ENCODE results near the gene HHIPL1. TPM values are rescaled to one million over a fixed set of nuclear protein-coding genes. Genes with fewer than 3 reads are reported as not detected.

Gene HHIPL1
- total RNA-seq, 2 experiments from 2014 or later, result 0.05 TPM; not detected in 1

DNA sequence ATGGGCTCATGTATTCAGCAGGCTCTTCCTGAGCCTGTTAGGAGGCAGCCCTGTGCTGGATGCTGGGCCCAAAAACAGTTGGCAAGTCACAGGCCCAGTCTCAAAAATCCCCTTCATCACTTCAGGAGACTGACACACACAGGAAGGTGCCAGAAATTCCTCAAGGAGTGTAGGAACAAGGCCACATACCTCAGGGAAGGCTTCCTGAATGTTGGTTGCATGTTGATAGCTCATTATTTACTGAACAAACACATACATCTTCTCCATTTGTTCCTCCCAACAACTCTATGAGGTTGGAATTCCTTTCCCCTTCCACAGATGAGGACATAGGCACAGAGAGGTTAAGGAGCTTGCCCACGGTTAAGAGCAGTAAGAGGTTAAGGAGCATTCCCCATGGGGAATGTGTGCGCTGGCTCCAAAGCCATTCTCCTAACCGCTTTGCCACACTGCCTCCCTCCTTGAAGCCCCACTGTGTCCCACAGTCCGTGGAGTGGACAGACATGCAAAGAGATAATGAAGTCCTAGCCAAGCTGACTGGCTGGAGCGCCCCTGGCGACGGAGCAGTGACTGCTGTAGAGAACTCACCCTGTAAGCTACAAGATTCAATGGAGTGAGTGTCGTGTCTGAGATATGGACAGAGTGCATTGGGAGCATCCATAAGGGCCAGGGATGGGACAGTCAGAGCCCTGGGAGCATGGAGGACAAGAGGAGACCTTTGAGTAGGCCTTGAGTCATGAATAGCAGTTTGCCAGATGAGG lies 3.3 kb downstream of the HHIPL1 start:
- H3K27ac Mint-ChIP-seq, result no peak overlapping the region
- H3K4me3 Mint-ChIP-seq, result no peak overlapping the region
- H3K27me3 Mint-ChIP-seq, result peaks cover 22% of the 10 kb centered on the region
- DNase-seq, result no peak
- CTCF ChIA-PET, result no interaction called here
- no peaks in the 10 kb centered on the region for H3K36me3 Mint-ChIP-seq (ENCODE audit: low read depth)
- H3K4me1 Mint-ChIP-seq, result no peaks in the 10 kb centered on the region
- no peaks in the 10 kb centered on the region for H3K9me3 Mint-ChIP-seq
- POLR2A ChIA-PET, result no interaction called here

DNA sequence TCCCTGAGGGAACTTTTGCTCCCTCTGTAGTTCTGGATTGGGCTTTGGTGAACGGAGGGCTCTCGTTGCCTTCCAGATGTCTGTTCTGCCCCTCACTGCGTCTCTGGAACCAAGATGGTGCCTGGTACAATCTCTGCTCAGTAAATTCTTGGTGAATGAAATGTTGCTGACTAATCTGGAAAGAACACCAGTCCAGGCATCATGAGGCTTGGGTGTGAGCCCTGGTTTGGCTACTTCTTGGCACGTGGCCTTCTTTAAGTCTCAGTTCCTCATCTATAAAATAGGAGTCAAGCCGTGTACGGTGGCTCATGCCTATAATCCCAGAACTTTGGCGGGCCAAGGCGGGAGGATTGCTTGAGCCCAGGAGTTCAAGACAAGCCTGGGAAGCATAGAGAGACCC lies 4.3 kb downstream of the HHIPL1 start:
- H3K36me3 Mint-ChIP-seq (ENCODE audit: low read depth), result no peaks in the 10 kb centered on the region
- DNase-seq, result no peak
- no peaks in the 10 kb centered on the region for H3K4me1 Mint-ChIP-seq
- H3K9me3 Mint-ChIP-seq, result no peaks in the 10 kb centered on the region
- H3K27me3 Mint-ChIP-seq, result peaks cover 11% of the 10 kb centered on the region
- H3K27ac Mint-ChIP-seq, result no peak overlapping the region
- no peak overlapping the region for H3K4me3 Mint-ChIP-seq
- CTCF ChIA-PET, result no interaction called here
- POLR2A ChIA-PET, result no interaction called here

GRCh38 chr14:99649643-99650042 lies 4.7 kb downstream of the HHIPL1 start:
- Mint-ChIP-seq H3K4me3 (no peak overlapping the region), H3K27ac (no peak overlapping the region), H3K27me3 (peaks cover 14% of the 10 kb centered on the region), H3K4me1 (no peaks in the 10 kb centered on the region), H3K9me3 (no peaks in the 10 kb centered on the region), H3K36me3 (ENCODE audit: low read depth) (no peaks in the 10 kb centered on the region)
- POLR2A ChIA-PET, result no interaction called here
- DNase-seq, result no peak
- CTCF ChIA-PET, result no interaction called here

DNA sequence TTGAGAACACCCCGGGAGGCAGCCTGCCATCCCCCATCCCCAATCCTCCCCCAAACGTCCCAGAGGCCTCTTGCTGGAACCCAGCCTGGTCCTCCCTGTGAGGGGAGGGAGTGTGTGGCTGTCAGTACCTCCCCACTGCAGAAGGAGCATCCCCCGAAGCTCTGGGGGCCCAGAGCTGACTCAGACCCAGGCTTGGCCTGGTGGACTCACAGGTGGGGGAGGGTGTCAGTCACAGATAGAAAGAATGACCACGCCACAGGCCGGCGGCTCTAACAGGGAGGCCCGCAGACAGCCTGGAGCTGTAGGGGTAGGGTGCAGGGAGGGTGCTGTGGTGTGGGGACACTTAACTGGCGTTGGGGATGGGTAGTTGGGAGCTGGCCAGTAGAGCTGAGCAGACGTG lies 5.3 kb downstream of the HHIPL1 start:
- ChIA-PET CTCF (interaction anchor here (0.6 to 1.1 kb wide), 2 partner anchors 18 to 76 kb away, joined by 3 read pairs; no protein-coding TSS in a partner anchor), POLR2A (no interaction called here)
- H3K36me3 Mint-ChIP-seq (ENCODE audit: low read depth), result no peaks in the 10 kb centered on the region
- H3K27ac Mint-ChIP-seq, result no peak overlapping the region
- no peaks in the 10 kb centered on the region for H3K4me1 Mint-ChIP-seq
- no peak for DNase-seq
- no peak overlapping the region for H3K4me3 Mint-ChIP-seq
- H3K27me3 Mint-ChIP-seq, result peaks cover 15% of the 10 kb centered on the region
- no peaks in the 10 kb centered on the region for H3K9me3 Mint-ChIP-seq

DNA sequence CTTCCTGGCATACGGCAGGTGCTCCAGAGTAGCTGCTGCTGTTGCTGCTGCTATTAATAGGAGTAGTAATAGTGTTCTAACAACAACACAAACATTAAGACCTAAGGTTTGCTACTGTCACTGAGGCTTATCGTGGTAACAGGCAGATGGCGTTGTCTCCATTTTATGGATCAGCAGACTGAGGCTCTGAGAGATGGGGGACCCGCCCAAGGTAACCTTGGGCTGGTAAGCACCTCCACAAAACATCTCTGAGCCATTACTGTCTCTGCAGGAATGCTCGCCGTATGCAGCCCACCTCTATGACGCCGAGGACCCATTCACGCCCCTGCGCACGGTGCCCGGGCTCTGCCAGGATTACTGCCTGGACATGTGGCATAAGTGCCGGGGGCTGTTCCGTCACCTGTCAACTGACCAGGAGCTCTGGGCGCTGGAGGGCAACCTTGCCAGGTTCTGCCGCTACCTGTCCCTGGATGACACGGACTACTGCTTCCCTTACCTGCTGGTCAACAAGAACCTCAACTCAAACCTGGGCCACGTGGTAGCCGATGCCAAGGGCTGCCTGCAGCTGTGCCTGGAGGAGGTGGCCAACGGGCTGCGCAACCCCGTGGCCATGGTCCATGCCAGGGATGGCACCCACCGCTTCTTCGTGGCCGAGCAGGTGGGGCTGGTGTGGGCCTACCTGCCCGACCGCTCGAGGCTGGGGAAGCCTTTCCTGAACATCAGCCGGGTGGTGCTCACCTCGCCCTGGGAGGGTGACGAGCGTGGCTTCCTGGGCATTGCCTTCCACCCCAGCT lies 7.2 kb downstream of the HHIPL1 start:
- POLR2A ChIA-PET, result no interaction called here
- H3K36me3 Mint-ChIP-seq (ENCODE audit: low read depth), result no peaks in the 10 kb centered on the region
- H3K4me3 Mint-ChIP-seq, result no peak overlapping the region
- no peaks in the 10 kb centered on the region for H3K4me1 Mint-ChIP-seq
- no peak overlapping the region for H3K27ac Mint-ChIP-seq
- no peaks in the 10 kb centered on the region for H3K9me3 Mint-ChIP-seq
- H3K27me3 Mint-ChIP-seq, result peaks cover 9% of the 10 kb centered on the region
- CTCF ChIA-PET, result no interaction called here
- DNase-seq, result no peak

- POLR2A ChIA-PET, result no interaction called here
- no peak overlapping the region for H3K27ac Mint-ChIP-seq
- no peaks in the 10 kb centered on the region for H3K36me3 Mint-ChIP-seq (ENCODE audit: low read depth)
- CTCF ChIA-PET, result interaction anchor here (1.1 to 1.3 kb wide), 2 partner anchors 14 to 18 kb away, joined by 3 to 4 read pairs; no protein-coding TSS in a partner anchor
- peaks cover 26% of the 10 kb centered on the region for H3K27me3 Mint-ChIP-seq
- no peak for DNase-seq
- H3K9me3 Mint-ChIP-seq, result no peaks in the 10 kb centered on the region
- no peaks in the 10 kb centered on the region for H3K4me1 Mint-ChIP-seq
- H3K4me3 Mint-ChIP-seq, result no peak overlapping the region
These were observed 9.5 kb downstream of the HHIPL1 start for GRCh38 chr14:99654235-99654985.

DNA sequence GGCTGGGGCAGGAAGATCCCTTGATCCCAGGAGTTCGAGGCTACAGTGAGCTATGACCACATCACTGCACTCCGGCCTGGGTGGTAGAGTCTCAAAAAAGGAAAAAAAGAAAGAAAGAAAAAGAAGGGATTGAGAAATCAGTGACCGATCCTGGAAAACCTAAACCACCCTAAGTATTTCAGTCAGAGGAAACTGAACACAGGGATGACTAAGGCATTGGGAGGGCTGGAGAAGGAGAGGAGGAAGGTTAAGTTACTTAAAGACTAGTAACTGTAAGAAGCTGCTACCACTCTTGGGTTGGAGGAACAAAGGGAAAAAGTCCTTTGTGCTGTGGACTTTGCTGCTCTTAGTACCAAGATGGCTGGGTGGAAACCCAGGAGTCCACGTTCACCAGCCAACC lies 10.6 kb downstream of the HHIPL1 start:
- CTCF ChIA-PET, result interaction anchor here (1.8 to 2.0 kb wide), 2 partner anchors 13 to 32 kb away, joined by 5 to 6 read pairs; no protein-coding TSS in a partner anchor
- POLR2A ChIA-PET, result interaction anchor here (0.6 kb wide), 1 partner anchor 141 kb away, joined by 4 read pairs; no protein-coding TSS in a partner anchor
- no peak overlapping the region for H3K4me3 Mint-ChIP-seq

DNA sequence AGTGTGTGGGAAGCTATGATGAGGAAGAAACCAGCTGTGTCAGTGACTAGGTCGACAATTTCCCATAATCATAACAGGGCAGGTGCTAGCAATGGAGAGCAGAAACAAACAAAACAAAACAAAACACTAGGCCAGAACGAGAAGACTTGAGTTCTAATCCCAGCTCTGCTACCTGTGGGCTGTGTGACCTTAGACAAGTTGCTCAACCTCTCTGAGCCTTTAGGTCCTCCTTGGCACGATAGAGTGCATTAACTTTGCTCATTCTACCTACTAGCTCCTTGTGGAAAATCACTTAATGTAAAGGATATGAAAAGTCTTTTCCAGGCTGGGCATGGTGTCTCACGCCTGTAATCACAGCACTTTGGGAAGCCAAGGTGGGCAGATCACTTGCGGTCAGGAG lies 11.2 kb downstream of the HHIPL1 start:
- no peaks in the 10 kb centered on the region for H3K4me1 Mint-ChIP-seq
- POLR2A ChIA-PET, result no interaction called here
- peaks cover 39% of the 10 kb centered on the region for H3K27me3 Mint-ChIP-seq
- H3K27ac Mint-ChIP-seq, result no peak overlapping the region
- H3K9me3 Mint-ChIP-seq, result no peaks in the 10 kb centered on the region
- H3K4me3 Mint-ChIP-seq, result no peak overlapping the region
- no peaks in the 10 kb centered on the region for H3K36me3 Mint-ChIP-seq (ENCODE audit: low read depth)
- DNase-seq, result no peak
- CTCF ChIA-PET, result interaction anchor here (1.8 to 2.0 kb wide), 2 partner anchors 12 to 32 kb away, joined by 5 to 6 read pairs; no protein-coding TSS in a partner anchor

More for the DNA sequence above, 10.6 kb downstream of the HHIPL1 start:
- H3K27me3 Mint-ChIP-seq, result peaks cover 32% of the 10 kb centered on the region
- no peaks in the 10 kb centered on the region for H3K9me3 Mint-ChIP-seq
- no peak overlapping the region for H3K27ac Mint-ChIP-seq
- no peaks in the 10 kb centered on the region for H3K36me3 Mint-ChIP-seq (ENCODE audit: low read depth)
- no peak for DNase-seq
- H3K4me1 Mint-ChIP-seq, result no peaks in the 10 kb centered on the region

- H3K27me3 Mint-ChIP-seq, result peaks cover 47% of the 10 kb centered on the region
- ChIA-PET CTCF (interaction anchor here (2.0 kb wide), 1 partner anchor 30 kb away, joined by 6 read pairs; no protein-coding TSS in a partner anchor), POLR2A (no interaction called here)
- H3K27ac Mint-ChIP-seq, result no peak overlapping the region
- no peaks in the 10 kb centered on the region for H3K9me3 Mint-ChIP-seq
- H3K4me3 Mint-ChIP-seq, result no peak overlapping the region
- no peaks in the 10 kb centered on the region for H3K36me3 Mint-ChIP-seq (ENCODE audit: low read depth)
- no peaks in the 10 kb centered on the region for H3K4me1 Mint-ChIP-seq
- no peak for DNase-seq
These were observed 12.8 kb downstream of the HHIPL1 start for GRCh38 chr14:99657645-99658155.

- DNase-seq, result no peak
- ChIA-PET POLR2A (no interaction called here), CTCF (interaction anchor here (0.6 kb wide), 1 partner anchor 199 kb away, joined by 3 read pairs; no protein-coding TSS in a partner anchor)
- Mint-ChIP-seq H3K27ac (no peak overlapping the region), H3K4me3 (no peak overlapping the region), H3K36me3 (ENCODE audit: low read depth) (no peaks in the 10 kb centered on the region), H3K9me3 (no peaks in the 10 kb centered on the region), H3K27me3 (peaks cover 50% of the 10 kb centered on the region), H3K4me1 (no peaks in the 10 kb centered on the region)
These were observed 13.4 kb downstream of the HHIPL1 start for GRCh38 chr14:99658218-99658845.

DNA sequence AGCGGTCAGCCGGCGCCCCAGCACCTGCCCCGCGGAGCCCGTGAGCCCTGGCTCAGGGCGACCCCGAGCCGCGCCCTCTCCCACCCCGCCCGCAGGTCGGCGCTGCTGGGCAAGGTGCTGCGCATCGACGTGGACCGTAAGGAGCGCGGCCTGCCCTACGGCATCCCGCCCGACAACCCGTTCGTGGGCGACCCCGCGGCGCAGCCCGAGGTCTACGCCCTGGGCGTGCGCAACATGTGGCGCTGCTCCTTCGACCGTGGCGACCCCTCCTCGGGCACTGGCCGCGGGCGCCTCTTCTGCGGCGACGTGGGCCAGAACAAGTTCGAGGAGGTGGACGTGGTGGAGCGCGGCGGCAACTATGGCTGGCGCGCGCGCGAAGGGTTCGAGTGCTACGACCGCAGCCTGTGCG lies 14.4 kb downstream of the HHIPL1 start:
- H3K27me3 Mint-ChIP-seq, result peaks cover 54% of the 10 kb centered on the region
- H3K27ac Mint-ChIP-seq, result no peak overlapping the region
- no peaks in the 10 kb centered on the region for H3K9me3 Mint-ChIP-seq
- H3K4me1 Mint-ChIP-seq, result no peaks in the 10 kb centered on the region
- ChIA-PET POLR2A (no interaction called here), CTCF (no interaction called here)
- DNase-seq, result no peak
- H3K4me3 Mint-ChIP-seq, result no peak overlapping the region
- no peaks in the 10 kb centered on the region for H3K36me3 Mint-ChIP-seq (ENCODE audit: low read depth)

- no peak overlapping the region for H3K4me3 Mint-ChIP-seq
- no peaks in the 10 kb centered on the region for H3K9me3 Mint-ChIP-seq
- ChIA-PET POLR2A (no interaction called here), CTCF (no interaction called here)
- no peak overlapping the region for H3K27ac Mint-ChIP-seq
- H3K4me1 Mint-ChIP-seq, result no peaks in the 10 kb centered on the region
- H3K36me3 Mint-ChIP-seq (ENCODE audit: low read depth), result no peaks in the 10 kb centered on the region
- peaks cover 50% of the 10 kb centered on the region for H3K27me3 Mint-ChIP-seq
- DNase-seq, result no peak
These were observed 15.2 kb downstream of the HHIPL1 start for GRCh38 chr14:99660006-99660566.
